Measurements from ENCODE around the gene CHCHD10. TPM values are rescaled to one million over a fixed set of nuclear protein-coding genes. Genes with fewer than 3 reads are reported as not detected.

Gene CHCHD10
- total and polyA plus RNA-seq, 4 donors: 13.4 to 784 (median 139) TPM

GRCh38 chr22:23784215-23784732 lies 16.5 kb upstream of the CHCHD10 start:
- peak; percentile 53 for DNase-seq (ENCODE audit: low spot score)
- H3K27ac ChIP-seq (ENCODE audit: low read depth in 1 of 2, low read length in 2 of 2): peak overlapping the region in 1 of 2 donors; percentile 6
- no peak overlapping the region for H3K4me3 ChIP-seq (ENCODE audit: low read depth in 1 of 3, low read length in 3 of 3)
- H3K9ac ChIP-seq (ENCODE audit: low read depth in 1 of 2, low read length in 2 of 2): no peak overlapping the region
- no peaks in the 10 kb centered on the region for H3K36me3 ChIP-seq (ENCODE audit: control insufficient read depth in 4 of 4, insufficient read depth in 3 of 4, low read depth in 1 of 4, low read length in 3 of 4)
- 45% methylated on average over 8 of the region's 8 CpGs for WGBS
- peaks cover 12 to 36% (median 29%) of the 10 kb centered on the region in 4 donors for H3K4me1 ChIP-seq (ENCODE audit: control insufficient read depth in 4 of 4, insufficient read depth in 4 of 4, low read length in 3 of 4)
- H3K9me3 ChIP-seq (ENCODE audit: control insufficient read depth in 4 of 4, low read length in 3 of 4): no peaks in the 10 kb centered on the region
- TF ChIP-seq ZBTB33 (IDR thresholded peaks at IDR 0.05): no peak
- no peak for TF ChIP-seq MAX (IDR thresholded peaks at IDR 0.05)
- TF ChIP-seq FOXA2 (IDR thresholded peaks at IDR 0.05): no peak
- no peak for TF ChIP-seq CTCF (IDR thresholded peaks at IDR 0.05; ENCODE audit: low read depth, low read length, missing input control)
- no peak for TF ChIP-seq YY1 (IDR thresholded peaks at IDR 0.05)
- no peak for TF ChIP-seq GABPA (IDR thresholded peaks at IDR 0.05 in 1 of 2, conservative IDR thresholded peaks at IDR 0.05 in 1 of 2)
- no peak for TF ChIP-seq TAF1 (conservative IDR thresholded peaks at IDR 0.05)
- no peak for TF ChIP-seq JUND (IDR thresholded peaks at IDR 0.05)
- no peak for TF ChIP-seq REST (IDR thresholded peaks at IDR 0.05)
- TF ChIP-seq ATF3 (IDR thresholded peaks at IDR 0.05): no peak
- TF ChIP-seq HNF4G (IDR thresholded peaks at IDR 0.05): peak; percentile 86
- no peak for TF ChIP-seq EGR1 (IDR thresholded peaks at IDR 0.05; ENCODE audit: low read depth in 2 of 2)
- no peak for TF ChIP-seq NR2F2 (IDR thresholded peaks at IDR 0.05)
- no peak for TF ChIP-seq FOXA1 (IDR thresholded peaks at IDR 0.05)
- TF ChIP-seq RXRA (IDR thresholded peaks at IDR 0.05): peak in 1 of 2 donors; percentile 29
- peak; percentile 86 to 91 for TF ChIP-seq HNF4A (conservative IDR thresholded peaks at IDR 0.05)
- TF ChIP-seq SP1 (IDR thresholded peaks at IDR 0.05): peak; percentile 79
- TF ChIP-seq RAD21 (IDR thresholded peaks at IDR 0.05): peak in 1 of 2 donors; percentile 25
- no peaks in the 10 kb centered on the region for H3K27me3 ChIP-seq (ENCODE audit: control insufficient read depth in 4 of 4, insufficient read depth in 4 of 4, low read length in 3 of 4)
